Measurements from ENCODE around the gene DOLK. TPM values are rescaled to one million over a fixed set of nuclear protein-coding genes. Genes with fewer than 3 reads are reported as not detected.

Gene DOLK
- total RNA-seq, 2 donors from 2014 or later: 10.6 to 17.6 TPM

GRCh38 chr9:128933731-128934130 is 13.7 kb downstream of the DOLK start:
- no peaks in the 10 kb centered on the region for H3K27me3 ChIP-seq (replicated peaks; ENCODE audit: insufficient read depth)
- ATAC-seq (ENCODE audit: insufficient number of reproducible peaks, low FRiP score, low read depth) (no peak), DNase-seq (ENCODE audit: low spot score) (no peak)
- TF ChIP-seq, protein P1, sequence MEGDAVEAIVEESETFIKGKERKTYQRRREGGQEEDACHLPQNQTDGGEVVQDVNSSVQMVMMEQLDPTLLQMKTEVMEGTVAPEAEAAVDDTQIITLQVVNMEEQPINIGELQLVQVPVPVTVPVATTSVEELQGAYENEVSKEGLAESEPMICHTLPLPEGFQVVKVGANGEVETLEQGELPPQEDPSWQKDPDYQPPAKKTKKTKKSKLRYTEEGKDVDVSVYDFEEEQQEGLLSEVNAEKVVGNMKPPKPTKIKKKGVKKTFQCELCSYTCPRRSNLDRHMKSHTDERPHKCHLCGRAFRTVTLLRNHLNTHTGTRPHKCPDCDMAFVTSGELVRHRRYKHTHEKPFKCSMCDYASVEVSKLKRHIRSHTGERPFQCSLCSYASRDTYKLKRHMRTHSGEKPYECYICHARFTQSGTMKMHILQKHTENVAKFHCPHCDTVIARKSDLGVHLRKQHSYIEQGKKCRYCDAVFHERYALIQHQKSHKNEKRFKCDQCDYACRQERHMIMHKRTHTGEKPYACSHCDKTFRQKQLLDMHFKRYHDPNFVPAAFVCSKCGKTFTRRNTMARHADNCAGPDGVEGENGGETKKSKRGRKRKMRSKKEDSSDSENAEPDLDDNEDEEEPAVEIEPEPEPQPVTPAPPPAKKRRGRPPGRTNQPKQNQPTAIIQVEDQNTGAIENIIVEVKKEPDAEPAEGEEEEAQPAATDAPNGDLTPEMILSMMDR (IDR thresholded peaks at IDR 0.05): no peak
- no peak overlapping the region for H3K4me3 ChIP-seq
- H3K36me3 ChIP-seq: peaks cover 7% of the 10 kb centered on the region
- no peaks in the 10 kb centered on the region for H3K9me3 ChIP-seq
- H3K4me1 ChIP-seq (ENCODE audit: control insufficient read depth in 1 of 2, low read depth in 2 of 2): no peaks in the 10 kb centered on the region
- no peak overlapping the region for H3K27ac ChIP-seq

GRCh38 chr9:128929560-128929959 is 17.8 kb downstream of the DOLK start:
- TF ChIP-seq, protein P1 (IDR thresholded peaks at IDR 0.05): no peak
- Histone ChIP-seq H3K27ac (no peak overlapping the region), H3K27me3 (replicated peaks; ENCODE audit: insufficient read depth) (no peaks in the 10 kb centered on the region)

DNA sequence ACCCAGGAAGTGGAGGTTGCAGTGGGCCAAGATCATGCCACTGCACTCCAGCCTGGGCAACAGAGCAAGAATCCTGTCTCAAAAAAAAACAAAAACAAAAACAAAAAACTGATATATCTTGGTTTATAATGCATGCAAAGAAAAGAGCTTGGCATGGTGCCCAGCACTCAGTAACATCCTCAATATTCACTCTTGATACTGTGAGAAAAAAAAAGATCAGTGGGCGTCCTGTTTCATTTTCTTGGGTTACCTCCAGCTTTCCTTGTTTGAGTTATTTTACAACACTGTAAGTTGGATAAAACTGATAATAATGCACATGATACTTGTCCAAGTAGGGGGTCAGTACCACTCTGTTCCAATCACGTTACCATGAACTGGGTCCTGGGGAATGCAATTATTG is 18.8 kb downstream of the DOLK start:
- Histone ChIP-seq H3K4me3 (no peak overlapping the region), H3K4me1 (ENCODE audit: control insufficient read depth in 1 of 2, low read depth in 2 of 2) (peaks cover 0 to 11% of the 10 kb centered on the region in 2 donors), H3K27me3 (replicated peaks; ENCODE audit: insufficient read depth) (no peaks in the 10 kb centered on the region), H3K9me3 (no peaks in the 10 kb centered on the region), H3K36me3 (peaks cover 3% of the 10 kb centered on the region), H3K27ac (no peak overlapping the region)
- DNase-seq (ENCODE audit: low spot score): no peak
- ATAC-seq (ENCODE audit: insufficient number of reproducible peaks, low FRiP score, low read depth): no peak
- TF ChIP-seq, protein P1 (IDR thresholded peaks at IDR 0.05): no peak

More at GRCh38 chr9:128929560-128929959, 17.8 kb downstream of the DOLK start:
- DNase-seq (ENCODE audit: low spot score) (no peak), ATAC-seq (ENCODE audit: insufficient number of reproducible peaks, low FRiP score, low read depth) (no peak)
- H3K4me1 ChIP-seq (ENCODE audit: control insufficient read depth in 1 of 2, low read depth in 2 of 2): peaks cover 0 to 9% of the 10 kb centered on the region in 2 donors
- H3K4me3 ChIP-seq: no peak overlapping the region
- H3K36me3 ChIP-seq: peaks cover 3% of the 10 kb centered on the region
- H3K9me3 ChIP-seq: no peaks in the 10 kb centered on the region

- no peak overlapping the region for H3K27ac ChIP-seq
- ATAC-seq (ENCODE audit: insufficient number of reproducible peaks, low FRiP score, low read depth) (peak; percentile 34), DNase-seq (ENCODE audit: low spot score) (no peak)
- TF ChIP-seq, protein P1 (IDR thresholded peaks at IDR 0.05): peak; percentile 90
- H3K4me3 ChIP-seq: no peak overlapping the region
- H3K36me3 ChIP-seq: peaks cover 3% of the 10 kb centered on the region
- H3K9me3 ChIP-seq: no peaks in the 10 kb centered on the region
- H3K27me3 ChIP-seq (replicated peaks; ENCODE audit: insufficient read depth): no peaks in the 10 kb centered on the region
- H3K4me1 ChIP-seq (ENCODE audit: control insufficient read depth in 1 of 2, low read depth in 2 of 2): peaks cover 5 to 18% of the 10 kb centered on the region in 2 donors
Measured at GRCh38 chr9:128927731-128928411, 19.5 kb downstream of the DOLK start.

- H3K4me1 ChIP-seq (ENCODE audit: control insufficient read depth in 1 of 2, low read depth in 2 of 2): peaks cover 32 to 57% of the 10 kb centered on the region in 2 donors
- DNase-seq (ENCODE audit: low spot score) (no peak), ATAC-seq (ENCODE audit: insufficient number of reproducible peaks, low FRiP score, low read depth) (no peak)
- H3K36me3 ChIP-seq: peaks cover 3% of the 10 kb centered on the region
- H3K9me3 ChIP-seq: no peaks in the 10 kb centered on the region
- H3K27ac ChIP-seq: peak overlapping the region in 1 of 2 donors; percentile 96
- TF ChIP-seq, protein P1 (IDR thresholded peaks at IDR 0.05): no peak
- peak overlapping the region; percentile 74 for H3K4me3 ChIP-seq
- H3K27me3 ChIP-seq (replicated peaks; ENCODE audit: insufficient read depth): no peaks in the 10 kb centered on the region
Measured at GRCh38 chr9:128923493-128923883, 23.9 kb downstream of the DOLK start.

All from thoracic aorta (tissue), 2 donors.